HL-60 (cell line): Measurements from ENCODE around the gene PKD1L1.
A peak's percentile ranks its signal among the peaks of the same experiment; 100 is the strongest.

ENCODE experiments used
- DNase-seq, 2 experiments: peaks; one replicate each; pipeline ENCODE4 v3.0.0-alpha.2; 2010 to 2020; ENCODE audit warnings: low read depth in 1 of 2, low spot score in 1 of 2
- H3K27ac ChIP-seq: fragments of 250-450 bp; sonication (Bioruptor Pico); replicated peaks from 2 replicates; pipeline ENCODE4 v1.5.1; 2020; ENCODE audit warnings: mild to moderate bottlenecking, moderate library complexity
- H3K27me3 ChIP-seq: fragments of 250-450 bp; sonication (Bioruptor Pico); 2 replicates; pipeline ENCODE4 v1.5.1; 2021; ENCODE audit warnings: mild to moderate bottlenecking, moderate library complexity; ENCODE audit not compliant: insufficient read depth, poor library complexity, severe bottlenecking
- H3K4me3 ChIP-seq: replicated peaks from 2 replicates; pipeline ENCODE4 v1.5.1; 2011; ENCODE audit warnings: mild to moderate bottlenecking, control low read depth, low read length; ENCODE audit not compliant: insufficient read depth
- GABPA ChIP-seq: IDR thresholded peaks from 2 replicates; pipeline ENCODE4 v1.6.1; 2012; ENCODE audit warnings: low read depth
- POLR2AphosphoS5 ChIP-seq: IDR thresholded peaks from 2 replicates; pipeline ENCODE4 v1.6.1; 2012; ENCODE audit warnings: low read depth
- SPI1 ChIP-seq: IDR thresholded peaks from 2 replicates; pipeline ENCODE4 v1.6.1; 2012; ENCODE audit warnings: low read depth, mild to moderate bottlenecking, borderline replicate concordance
- TF ChIP-seq, protein P1 (sequence below): IDR thresholded peaks from one replicate; pipeline ENCODE4 v1.5.1; 2011; ENCODE audit warnings: low read length, control low read depth, inconsistent platforms; ENCODE audit not compliant: insufficient read depth
- TF ChIP-seq, protein P2 (sequence below): IDR thresholded peaks from 2 replicates; pipeline ENCODE4 v1.6.1; 2012; ENCODE audit warnings: low read depth; ENCODE audit not compliant: insufficient replicate concordance

The PKD1L1 gene

DNA sequence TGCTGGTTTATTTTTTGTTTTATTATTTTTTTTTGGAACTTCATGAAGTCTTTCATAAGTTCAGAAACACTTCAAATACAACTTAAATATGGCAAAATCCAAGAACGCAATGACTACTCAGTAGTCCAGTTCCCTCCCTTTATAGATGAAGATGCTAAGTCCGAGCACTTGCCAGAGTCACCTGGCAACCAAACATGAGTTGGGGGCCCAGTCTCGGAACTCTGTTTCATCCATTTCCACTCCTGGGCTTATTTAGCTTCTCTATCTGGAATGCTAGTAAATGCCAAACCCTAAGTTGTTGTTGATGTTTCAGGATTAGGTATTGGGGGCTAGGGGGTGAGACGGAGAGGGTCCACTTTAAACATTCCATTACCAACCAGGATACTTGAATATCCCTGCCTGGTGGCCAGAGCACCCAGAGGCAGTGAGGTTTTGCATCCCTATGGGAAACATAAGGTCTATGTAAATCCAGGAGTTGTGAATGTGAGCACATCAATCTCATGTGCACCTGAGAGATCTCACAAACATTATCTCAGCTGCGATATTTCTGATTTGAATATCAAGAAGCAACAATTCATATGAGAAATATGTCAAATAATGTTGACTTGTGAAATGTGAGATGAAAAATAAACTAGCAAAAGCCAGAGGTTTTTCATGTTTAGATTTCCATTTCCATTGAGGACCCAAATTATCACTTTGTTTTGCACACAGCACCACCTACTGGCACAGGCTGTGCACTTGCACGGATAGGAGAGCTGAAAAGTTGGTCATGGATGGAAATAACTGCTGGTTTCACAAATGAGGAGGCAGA, 129.3 kb downstream of the PKD1L1 start:
- Histone ChIP-seq H3K27me3 (peaks cover 5% of the 10 kb centered on the region), H3K4me3 (no peak overlapping the region), H3K27ac (no peak overlapping the region)
- DNase-seq: peak in 1 of 2 experiments; percentile 45
- no peak for TF ChIP-seq GABPA
- TF ChIP-seq, protein P1, sequence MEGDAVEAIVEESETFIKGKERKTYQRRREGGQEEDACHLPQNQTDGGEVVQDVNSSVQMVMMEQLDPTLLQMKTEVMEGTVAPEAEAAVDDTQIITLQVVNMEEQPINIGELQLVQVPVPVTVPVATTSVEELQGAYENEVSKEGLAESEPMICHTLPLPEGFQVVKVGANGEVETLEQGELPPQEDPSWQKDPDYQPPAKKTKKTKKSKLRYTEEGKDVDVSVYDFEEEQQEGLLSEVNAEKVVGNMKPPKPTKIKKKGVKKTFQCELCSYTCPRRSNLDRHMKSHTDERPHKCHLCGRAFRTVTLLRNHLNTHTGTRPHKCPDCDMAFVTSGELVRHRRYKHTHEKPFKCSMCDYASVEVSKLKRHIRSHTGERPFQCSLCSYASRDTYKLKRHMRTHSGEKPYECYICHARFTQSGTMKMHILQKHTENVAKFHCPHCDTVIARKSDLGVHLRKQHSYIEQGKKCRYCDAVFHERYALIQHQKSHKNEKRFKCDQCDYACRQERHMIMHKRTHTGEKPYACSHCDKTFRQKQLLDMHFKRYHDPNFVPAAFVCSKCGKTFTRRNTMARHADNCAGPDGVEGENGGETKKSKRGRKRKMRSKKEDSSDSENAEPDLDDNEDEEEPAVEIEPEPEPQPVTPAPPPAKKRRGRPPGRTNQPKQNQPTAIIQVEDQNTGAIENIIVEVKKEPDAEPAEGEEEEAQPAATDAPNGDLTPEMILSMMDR: peak; percentile 95

DNA sequence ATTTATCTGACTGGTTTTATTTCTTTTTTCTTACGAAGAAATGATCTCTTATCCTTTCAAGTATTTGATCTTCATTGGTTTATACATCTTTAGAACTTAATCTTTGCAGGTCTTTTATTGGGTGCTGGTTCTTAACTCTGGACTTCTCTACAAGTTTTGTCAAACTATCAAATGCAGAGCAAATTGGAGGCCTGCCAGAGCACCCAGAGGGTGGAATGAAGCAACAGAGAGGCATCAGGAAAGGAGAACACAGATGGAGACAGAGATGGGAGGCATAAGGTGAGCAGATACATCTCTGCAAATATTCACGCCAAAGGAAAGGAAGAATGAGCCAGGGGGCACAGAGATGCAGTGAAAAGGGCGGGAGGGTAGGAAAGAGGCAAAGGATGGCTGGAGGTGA, 130.3 kb downstream of the PKD1L1 start:
- no peak overlapping the region for H3K4me3 ChIP-seq
- DNase-seq: no peak
- TF ChIP-seq POLR2AphosphoS5: no peak
- no peak overlapping the region for H3K27ac ChIP-seq
- no peaks in the 10 kb centered on the region for H3K27me3 ChIP-seq

DNA sequence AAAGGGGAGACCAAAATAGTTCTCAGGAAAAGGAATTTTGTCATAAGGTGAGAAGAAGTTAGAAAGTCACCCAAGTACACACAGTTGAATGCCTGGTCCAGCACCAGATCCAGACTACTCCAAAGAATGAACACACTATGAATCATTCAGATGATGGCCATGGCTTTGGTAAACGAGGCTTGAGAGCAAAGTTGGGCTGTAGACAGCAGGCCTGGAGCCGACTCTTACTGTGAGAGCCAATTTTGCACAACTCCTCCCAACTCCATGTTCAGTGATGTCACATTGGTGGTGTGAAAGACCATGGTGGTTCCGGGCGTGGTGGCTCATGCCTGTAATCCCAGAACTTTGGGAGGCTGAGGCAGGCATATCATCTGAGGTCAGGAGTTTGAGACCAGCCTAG, 131.6 kb downstream of the PKD1L1 start:
- no peak overlapping the region for H3K27ac ChIP-seq
- no peak for TF ChIP-seq SPI1
- TF ChIP-seq, protein P1: no peak
- TF ChIP-seq, protein P2, sequence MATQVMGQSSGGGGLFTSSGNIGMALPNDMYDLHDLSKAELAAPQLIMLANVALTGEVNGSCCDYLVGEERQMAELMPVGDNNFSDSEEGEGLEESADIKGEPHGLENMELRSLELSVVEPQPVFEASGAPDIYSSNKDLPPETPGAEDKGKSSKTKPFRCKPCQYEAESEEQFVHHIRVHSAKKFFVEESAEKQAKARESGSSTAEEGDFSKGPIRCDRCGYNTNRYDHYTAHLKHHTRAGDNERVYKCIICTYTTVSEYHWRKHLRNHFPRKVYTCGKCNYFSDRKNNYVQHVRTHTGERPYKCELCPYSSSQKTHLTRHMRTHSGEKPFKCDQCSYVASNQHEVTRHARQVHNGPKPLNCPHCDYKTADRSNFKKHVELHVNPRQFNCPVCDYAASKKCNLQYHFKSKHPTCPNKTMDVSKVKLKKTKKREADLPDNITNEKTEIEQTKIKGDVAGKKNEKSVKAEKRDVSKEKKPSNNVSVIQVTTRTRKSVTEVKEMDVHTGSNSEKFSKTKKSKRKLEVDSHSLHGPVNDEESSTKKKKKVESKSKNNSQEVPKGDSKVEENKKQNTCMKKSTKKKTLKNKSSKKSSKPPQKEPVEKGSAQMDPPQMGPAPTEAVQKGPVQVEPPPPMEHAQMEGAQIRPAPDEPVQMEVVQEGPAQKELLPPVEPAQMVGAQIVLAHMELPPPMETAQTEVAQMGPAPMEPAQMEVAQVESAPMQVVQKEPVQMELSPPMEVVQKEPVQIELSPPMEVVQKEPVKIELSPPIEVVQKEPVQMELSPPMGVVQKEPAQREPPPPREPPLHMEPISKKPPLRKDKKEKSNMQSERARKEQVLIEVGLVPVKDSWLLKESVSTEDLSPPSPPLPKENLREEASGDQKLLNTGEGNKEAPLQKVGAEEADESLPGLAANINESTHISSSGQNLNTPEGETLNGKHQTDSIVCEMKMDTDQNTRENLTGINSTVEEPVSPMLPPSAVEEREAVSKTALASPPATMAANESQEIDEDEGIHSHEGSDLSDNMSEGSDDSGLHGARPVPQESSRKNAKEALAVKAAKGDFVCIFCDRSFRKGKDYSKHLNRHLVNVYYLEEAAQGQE: no peak
- no peak for TF ChIP-seq GABPA
- no peak for TF ChIP-seq POLR2AphosphoS5
- DNase-seq: no peak

DNA sequence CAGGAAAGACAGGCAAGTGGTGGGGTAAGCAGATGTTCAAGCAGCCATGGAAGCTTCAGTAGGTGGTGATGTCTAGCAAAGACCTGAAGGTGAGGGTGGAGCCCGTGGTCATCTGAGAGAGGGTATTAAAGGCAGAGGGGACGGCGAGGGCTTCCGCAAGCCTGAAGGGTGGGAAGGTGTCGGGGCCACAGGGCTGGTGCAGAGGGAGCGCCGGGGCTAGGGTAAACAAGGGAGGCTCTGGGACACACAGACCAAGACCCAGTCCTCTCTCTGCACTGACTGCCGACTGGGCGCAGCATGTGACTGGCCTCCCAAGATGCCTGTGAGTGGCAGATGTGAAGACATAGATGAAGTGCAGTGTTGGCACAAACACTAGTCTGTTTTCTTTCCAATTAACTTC, 132.4 kb downstream of the PKD1L1 start:
- DNase-seq: no peak
- Histone ChIP-seq H3K27ac (no peak overlapping the region), H3K27me3 (no peaks in the 10 kb centered on the region), H3K4me3 (no peak overlapping the region)
- TF ChIP-seq GABPA: no peak
- TF ChIP-seq, protein P1: no peak
- TF ChIP-seq, protein P2: no peak

More for the DNA sequence above, 131.6 kb downstream of the PKD1L1 start:
- Histone ChIP-seq H3K4me3 (no peak overlapping the region), H3K27me3 (no peaks in the 10 kb centered on the region)
